Adrenal gland (tissue), 5 donors: ENCODE measurements around the gene C10orf95.

ENCODE experiments used
- CTCF ChIP-seq, 6 experiments: fragments of 450-650 bp in 4 of 6; fragments of 200-600 bp in 2 of 6; sonication (generic) in 1 of 6; IDR thresholded peaks; 1 replicate in 5 of 6; 2 replicates in 1 of 6; pipeline versions ENCODE4 v1.5.1 to v1.8.0; 2016 to 2021; ENCODE audit warnings: antibody characterized with exemption in 6 of 6, mild to moderate bottlenecking in 2 of 6, moderate library complexity in 1 of 6
- POLR2A ChIP-seq, 2 donors: fragments of 450-650 bp; IDR thresholded peaks; one replicate each; pipeline ENCODE4 v1.6.1; 2017; ENCODE audit warnings: antibody characterized with exemption in 2 of 2, mild to moderate bottlenecking in 2 of 2, moderate library complexity in 1 of 2
- donor health status: DM: no; HTN: no; CAD: no.

GRCh38 chr10:102416283-102416682 is 35.1 kb downstream of the C10orf95 start:
- no peak for TF ChIP-seq CTCF (IDR thresholded peaks at IDR 0.05)
- no peak for TF ChIP-seq POLR2A (IDR thresholded peaks at IDR 0.05)
